GM19238 (cell line): ENCODE data around the gene PEAK1.
"Not testable (repeated sequence)": the region's sequence is repeated elsewhere in the genome, so short reads cannot be mapped to it uniquely, and the experiment has no call there.

ENCODE experiments used
- DNase-seq: peaks from one replicate; pipeline ENCODE4 v3.0.0; 2011; ENCODE audit warnings: low spot score; ENCODE audit not compliant: insufficient read length

PEAK1 gene

DNA sequence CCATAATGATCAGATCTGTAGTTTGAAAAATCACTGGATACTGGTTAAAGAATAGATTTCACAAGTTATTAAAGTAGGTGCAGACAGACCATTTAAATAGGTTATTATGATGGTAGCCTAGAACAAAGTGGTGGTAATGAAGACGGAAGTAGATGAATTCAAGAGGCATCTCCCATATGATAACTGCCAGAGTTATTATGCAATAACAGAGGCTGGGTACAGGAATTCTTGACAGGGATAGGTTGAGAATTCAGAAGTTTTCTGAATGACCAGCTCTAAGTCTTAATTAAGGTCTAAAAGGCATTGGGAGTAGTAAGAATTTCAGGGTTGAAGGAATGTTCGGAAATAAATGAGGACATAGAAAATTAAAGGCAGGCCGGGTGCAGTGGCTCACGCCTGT lies 108.9 kb downstream of the PEAK1 start:
- DNase-seq, result no peak

DNA sequence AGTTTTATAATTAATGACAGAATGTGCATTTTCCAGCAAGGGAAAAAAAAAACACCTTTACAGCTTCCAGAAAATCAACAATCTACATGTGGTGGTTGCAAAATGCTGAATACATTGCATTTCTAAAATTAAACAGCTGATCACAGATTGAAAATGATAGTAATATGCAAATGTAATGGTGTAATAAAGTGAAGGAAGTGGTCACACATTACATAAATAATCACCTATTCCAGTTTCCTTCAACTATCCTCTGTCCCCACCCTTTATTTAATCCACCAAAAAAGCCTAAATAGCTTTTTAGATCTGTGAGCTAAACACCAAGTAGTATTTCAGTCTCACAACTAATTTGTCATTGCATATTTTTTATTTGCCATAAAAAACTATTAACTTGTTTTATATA lies 110.5 kb downstream of the PEAK1 start:
- DNase-seq, result no peak

DNA sequence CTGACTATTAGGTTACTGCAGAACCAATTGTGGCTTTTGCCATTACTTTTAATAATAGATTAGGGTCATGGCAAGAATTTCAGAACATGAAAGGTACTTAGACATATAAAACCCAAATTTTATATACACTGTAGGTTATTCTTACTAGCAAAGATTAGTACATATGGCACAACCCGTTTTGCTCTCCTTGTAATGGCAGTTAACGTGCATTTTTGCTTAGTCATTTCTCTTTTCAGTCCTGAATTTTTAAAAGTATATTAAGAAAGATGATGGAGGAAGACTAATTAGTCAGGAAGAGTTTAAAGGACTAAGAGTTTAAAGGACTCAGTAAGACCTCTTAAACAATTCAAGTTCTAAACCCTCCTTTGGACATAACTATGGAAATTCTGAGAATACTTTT lies 114.0 kb downstream of the PEAK1 start:
- DNase-seq, result no peak

DNA sequence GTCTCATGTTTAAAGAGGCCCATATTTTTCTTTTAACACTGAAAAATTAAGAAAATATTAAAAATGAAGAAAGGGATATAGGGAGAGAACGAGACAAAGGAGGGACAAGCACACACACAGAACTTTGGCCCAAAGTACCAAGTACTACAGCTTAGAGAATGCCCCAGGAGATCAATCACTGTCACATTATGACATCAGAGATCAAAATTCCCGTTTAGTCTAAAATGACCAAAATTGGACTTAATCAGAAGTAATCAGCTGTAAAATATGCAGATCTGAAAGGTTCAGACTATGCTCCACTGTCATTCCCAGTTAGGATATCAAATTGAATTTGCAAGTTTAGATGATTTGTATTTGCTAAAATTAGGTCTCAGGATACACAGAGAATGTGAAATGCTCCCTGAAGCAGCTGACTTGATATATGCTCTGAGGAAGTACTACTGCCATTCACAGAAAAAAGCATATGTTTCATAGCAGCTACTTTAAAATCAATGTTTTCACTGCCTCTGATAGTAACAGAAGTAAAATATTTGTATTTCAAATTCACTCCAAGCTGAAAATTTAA lies 123.0 kb downstream of the PEAK1 start:
- no peak for DNase-seq

DNA sequence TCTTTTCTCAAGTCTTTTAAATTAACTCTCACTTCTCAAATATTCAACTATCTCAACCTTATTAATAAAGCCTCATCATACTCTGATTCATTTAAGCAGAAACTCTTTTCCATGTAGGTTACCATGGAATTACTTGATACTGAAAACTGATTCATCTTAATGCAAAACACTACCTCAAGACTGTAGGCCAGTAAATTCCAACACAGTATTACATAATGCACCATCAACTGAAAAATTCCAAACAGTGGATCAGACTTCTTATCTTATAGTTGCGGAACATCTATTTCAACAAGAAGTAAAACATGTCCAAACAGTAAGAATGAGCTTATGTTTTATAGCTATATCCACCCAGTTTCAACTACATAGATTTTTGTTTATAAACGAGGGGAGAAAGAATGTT lies 124.5 kb downstream of the PEAK1 start:
- DNase-seq, result no peak

DNA sequence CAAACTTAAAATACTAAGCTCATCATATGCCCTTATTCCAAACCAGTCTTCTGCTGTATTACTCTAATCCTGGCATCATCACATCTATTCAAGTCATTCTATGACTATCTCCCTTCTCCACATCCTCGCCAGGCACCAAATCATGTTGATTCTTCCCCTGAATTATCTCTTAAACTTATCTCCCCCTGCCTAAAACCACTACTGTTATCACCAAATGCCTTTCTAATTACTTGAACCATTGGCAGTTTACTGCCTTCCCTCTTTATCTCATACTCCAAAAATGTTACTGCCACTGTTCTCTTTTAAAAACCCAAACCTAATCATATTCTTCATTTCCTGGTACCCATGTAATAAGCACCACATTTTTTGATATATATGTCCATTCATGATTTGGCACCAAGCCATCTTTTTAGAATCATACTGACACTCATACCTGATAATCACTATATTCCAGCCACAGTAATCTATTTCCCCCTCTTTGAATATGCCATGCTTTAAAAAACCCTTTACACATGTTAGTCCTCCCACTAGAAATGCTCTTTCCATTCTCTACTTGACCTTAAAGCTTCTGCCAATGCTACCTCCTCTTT lies 126.8 kb downstream of the PEAK1 start:
- DNase-seq, result no peak

DNA sequence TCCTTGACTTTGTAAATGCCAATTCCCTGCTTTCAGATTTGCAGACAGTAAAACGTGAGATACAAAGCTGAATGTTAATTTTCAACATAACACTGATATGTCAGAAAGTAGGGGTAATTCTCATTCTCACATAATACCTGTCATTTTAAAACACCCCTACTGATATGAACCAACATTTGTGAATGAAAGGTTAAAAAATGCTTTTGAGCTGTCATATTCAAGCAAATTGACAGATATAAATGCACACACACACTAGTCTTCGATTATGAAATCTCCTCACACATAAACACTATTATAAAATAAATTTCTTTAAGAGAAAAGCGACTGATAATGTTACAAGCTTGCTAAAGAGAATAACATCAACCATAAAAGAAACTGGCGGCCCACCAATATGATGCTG lies 128.8 kb downstream of the PEAK1 start:
- no peak for DNase-seq

DNA sequence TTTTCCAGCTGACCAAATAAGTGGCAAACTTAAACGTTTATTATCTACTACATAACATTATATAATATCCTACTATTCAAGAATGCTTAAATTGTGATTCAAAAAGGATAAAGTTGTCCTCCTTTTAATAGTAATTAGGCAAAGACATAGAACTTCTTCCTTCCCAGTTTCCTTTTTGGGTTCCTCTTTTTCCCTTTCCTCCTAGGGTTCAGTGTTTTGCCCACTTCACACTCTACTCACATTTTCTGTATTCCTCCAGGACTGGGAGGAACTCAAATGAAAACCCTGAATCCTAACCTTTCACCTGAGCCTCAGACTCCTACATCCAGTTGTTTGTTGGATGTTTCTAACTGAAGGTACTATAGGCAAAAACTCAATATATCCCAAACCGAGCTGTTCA lies 132.5 kb downstream of the PEAK1 start:
- no peak for DNase-seq

DNA sequence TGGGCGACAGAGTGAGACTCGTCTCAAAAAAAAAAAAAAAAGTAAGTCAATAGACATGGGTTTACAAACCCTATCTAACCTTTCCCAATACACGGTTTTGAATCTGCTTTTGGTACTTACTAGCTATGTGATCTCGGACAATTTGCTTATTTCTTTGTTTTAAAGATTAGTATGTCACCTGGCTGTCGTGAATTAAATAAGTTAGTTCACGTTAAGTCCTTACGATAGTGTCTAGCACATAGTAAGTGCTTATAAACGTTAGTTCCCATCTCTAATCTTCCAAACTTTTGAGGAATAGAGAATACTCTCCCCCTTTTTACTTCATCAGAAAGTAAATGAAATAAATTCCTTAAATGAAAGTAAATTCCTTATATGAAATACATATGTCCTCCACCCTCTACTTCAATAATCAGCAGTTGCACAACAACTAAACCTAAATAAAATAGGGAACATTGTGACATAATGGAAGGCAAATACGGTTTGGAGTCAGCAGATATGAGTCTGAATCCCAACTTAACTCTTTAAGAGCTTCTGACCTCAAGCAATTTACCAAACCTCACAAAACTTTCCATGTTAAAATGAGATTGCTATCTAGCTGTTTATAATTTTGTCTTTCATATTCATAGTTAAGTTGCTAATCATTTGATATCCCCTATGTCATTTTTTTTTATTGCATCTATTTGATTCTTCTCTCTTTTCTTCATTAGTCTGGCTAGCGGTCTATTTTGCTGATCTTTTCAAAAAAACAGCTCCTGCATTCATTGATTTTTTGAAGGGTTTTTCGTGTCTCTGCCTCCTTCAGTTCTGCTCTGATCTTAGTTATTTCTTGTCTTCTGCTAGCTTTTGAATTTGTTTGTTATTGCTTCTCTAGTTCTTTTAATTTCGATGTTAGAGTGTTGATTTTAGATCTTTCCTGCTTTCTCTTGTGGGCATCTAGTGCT lies 134.6 kb downstream of the PEAK1 start:
- no peak for DNase-seq

DNA sequence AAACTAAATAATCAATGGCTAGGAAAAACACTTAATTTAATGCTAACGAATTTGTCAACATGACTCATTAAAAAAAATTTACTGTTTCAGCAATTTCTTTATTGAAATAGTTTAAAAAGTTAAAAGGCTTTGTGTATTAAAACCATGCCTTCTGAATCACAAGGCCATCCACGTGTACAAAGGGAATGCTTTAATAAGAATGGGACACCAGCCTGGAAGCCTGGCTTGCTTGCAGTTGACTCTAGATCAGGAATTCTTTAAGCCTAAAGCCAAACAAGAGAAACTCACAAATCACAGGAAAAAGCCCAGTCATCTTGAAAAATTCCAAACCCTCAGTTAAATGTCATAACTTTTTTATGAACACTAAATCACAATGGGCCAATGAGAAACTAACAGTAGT lies 137.6 kb downstream of the PEAK1 start:
- no peak for DNase-seq

DNA sequence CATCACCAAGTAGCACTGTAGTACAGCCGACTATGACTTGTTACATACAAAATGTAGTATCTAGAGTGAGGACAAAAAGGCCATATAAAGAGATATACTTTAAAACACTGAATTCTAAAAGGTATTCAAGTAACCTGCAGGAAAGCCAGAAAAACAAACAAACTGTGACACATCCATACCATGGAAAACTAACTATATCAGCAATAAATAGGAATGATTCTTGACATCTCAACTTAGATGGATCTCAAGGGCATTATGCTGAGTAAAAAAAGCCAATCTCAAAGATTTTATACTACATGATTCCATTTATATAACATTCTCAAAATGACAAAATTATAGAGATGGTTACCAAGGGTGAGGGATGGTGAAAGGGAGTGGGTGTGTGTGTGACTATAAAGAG lies 143.0 kb downstream of the PEAK1 start:
- no peak for DNase-seq

DNA sequence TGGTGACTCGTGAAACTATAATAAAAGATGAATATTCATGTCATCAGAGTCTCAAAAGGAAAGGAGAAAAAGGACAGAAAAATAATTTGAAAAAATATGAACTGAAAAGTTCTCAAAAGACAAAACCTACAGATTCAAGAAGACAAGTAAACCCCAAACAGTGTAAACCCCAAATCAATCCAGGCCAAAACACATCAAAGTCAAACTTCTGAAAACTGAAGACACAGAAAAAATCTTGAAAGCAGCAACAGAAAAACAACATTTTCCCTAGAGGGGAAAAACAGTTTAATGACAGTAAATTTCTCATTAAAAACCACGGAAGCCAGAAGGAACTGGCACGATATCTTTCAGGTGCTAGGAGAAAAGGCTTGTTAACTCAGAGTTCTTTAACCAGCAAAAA lies 143.8 kb downstream of the PEAK1 start:
- DNase-seq, result no peak

DNA sequence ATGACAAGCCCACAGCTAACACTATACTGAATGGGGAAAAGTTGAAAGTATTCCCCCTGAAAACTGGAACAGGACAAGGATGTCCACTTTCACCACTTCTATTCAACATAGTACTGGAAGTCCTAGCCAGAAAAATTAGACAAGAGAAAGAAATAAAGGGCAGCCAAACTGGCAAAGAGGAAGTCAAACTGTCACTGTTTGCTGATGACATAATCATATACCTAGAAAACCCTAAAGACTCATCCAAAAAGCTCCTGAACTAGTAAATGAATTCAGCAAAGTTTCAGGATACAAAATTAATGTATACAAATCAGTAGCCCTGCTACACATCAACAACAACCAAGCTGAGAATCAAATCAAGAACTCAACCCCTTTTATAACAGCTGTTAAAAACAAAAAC lies 146.8 kb downstream of the PEAK1 start:
- not testable (repeated sequence) for DNase-seq

DNA sequence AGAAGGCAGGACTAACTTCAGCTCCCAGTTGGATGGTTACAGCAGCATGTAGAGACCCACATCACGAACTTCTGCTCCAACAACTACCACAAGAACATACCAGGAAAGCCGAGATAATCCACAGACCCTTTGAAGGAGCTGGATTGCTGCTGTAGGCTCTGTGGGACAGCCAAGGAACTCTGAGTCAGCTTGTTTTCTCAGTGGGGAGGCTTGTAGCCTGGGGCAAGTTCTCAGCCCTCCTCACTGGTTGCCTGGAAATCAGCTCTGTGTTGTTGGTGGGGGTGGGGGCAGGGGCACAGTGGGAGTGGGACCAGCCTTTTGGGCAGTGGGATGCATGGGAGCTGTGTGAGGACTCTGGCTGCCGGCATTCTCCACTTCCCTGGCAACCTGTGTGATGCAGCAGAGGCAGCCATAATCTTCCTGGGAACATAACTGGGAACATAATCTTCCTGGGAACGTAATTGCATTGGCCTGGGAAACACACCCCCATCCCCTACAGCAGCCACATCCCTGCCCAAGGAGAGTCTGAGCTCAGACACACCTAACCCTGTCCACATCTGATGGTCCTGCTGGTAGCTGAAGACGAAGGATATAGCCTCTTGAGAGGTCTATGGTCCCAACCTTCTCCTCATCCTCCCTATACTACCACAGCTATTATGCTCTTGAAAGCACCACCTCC lies 153.1 kb downstream of the PEAK1 start:
- DNase-seq, result no peak

DNA sequence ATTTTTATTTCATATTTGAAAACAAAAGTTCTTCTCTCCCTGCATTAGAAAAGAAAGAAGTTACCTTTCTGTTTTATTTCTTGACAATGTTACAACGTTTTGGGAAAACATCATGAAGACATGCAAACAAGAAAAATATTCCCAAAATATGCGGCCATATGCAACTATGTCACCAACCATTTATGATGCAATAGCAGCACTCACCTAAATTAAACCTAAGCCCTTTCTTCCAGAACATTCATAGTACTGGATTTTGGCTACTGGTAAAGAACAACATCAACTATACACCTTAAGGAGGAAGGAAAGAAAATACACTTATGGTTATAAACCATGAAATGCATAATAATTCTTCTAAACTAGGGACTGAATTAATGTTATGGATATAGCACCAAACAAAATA lies 164.5 kb downstream of the PEAK1 start:
- no peak for DNase-seq

DNA sequence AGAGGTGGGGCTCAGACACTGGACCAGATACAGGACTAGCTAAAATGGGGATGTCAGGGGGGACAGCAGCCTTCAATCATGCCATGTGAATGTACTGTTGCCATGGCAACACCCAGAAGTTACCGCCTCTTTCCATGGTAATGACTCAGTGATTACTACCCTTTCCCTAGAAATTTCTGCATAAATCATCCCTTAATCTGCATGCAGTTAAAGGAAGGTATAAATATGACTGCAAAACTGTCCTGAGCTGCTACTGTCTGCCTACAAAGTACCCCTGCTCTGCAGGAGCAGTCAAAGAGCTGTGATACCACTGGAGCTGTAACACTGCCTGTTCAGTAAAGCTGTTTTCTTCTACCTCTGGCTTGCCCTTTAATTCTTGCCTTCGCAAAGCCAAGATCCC lies 168.2 kb downstream of the PEAK1 start:
- no peak for DNase-seq

DNA sequence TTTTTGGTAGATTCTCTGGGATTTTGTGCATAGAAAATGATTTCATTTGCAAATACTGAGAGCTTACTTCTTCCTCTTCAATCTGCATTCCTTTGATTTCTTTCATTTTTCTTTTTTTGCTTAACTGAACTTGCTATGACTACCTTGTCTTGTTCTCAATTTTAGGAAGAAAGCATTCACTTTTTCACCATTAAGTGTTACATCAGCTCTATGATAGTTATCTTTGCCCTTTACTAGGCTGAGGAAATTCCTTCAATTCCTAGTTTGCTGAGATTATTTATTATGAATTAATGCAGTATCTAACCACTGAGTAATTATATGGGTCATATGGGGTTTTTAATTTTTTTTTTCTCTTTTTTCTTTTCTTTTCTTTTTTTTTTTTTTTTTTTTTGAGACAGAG lies 172.8 kb downstream of the PEAK1 start:
- DNase-seq, result no peak

DNA sequence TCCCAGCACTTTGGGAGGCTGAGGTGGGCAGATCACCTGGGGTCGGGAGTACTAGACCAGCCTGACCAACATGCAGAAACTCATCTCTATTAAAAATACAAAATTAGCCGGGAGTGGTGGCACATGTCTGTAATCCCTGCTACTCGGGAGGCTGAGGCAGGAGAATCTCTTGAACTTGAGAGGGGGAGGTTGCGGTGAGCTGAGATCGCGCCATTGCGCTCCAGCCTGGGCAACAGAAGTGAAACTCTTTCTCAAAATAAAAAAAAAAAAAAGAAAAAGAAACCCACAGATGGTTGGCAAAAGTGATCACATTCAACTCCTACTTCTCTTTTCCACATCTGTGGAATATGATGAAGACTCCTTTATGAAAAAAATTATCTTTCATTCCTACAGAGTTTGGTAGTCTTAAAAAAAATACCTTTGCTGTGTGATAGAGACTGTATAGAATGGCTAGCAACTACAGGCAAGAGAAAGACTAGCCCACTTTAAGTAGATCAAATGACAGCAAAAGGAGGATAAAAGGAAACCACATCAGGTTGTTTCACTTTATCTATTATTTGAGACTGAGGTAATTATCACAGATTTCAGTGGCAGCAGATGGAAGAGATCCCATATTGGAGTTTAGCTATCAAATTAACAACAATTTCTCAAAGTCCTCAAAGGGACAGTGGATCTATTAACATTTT lies 176.0 kb downstream of the PEAK1 start:
- no peak for DNase-seq

DNA sequence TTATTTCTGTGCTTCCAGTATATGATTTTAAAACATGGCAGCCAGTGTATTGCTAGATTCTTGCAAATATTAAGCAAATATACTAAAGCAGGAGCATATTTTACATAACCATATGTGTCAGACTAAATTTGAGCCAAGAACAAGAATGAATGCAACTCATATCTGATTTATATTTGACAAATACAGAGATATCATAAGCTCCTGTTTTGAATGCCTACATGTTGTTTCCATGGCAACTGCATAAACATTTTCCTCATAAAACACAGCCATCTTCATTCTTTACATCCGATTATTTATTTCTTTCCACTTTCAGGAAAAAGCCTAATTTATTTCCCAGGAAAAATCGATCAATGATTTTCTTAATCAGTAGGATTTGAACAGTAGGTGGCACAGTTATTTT lies 176.8 kb downstream of the PEAK1 start:
- no peak for DNase-seq

DNA sequence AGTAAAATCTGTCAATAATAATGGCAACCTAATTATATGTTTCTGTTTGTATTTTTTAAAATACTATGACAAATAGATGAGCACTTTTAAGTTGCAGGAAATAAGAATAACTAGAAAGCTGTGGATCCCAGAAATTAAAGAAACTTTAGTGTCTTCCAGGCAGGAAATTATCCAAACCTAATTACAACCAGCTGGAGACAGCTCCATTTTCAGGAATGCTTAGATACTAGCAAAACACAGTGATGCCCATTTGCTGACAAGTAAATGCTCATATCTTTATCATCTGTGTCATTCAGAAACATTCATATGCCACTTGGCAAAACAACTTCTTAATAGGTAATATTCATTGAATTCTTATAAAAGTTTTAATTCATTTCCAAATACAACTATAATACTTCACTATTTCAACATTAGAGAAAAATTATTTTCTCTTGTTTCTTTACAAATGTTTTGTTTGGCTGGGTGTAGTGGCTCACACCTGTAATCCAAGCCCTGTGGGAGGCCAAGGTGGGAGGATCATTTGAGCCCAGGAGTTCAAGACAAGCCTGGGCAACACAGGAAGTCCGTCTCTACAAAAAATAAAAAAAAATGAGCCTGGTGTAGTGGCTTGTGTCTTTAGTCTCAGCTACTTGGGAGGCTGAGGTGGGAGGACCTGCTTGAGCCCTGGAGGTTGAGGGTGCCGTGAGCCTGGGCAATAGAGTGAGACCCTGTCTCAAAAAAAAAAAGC lies 179.9 kb downstream of the PEAK1 start:
- DNase-seq, result no peak

DNA sequence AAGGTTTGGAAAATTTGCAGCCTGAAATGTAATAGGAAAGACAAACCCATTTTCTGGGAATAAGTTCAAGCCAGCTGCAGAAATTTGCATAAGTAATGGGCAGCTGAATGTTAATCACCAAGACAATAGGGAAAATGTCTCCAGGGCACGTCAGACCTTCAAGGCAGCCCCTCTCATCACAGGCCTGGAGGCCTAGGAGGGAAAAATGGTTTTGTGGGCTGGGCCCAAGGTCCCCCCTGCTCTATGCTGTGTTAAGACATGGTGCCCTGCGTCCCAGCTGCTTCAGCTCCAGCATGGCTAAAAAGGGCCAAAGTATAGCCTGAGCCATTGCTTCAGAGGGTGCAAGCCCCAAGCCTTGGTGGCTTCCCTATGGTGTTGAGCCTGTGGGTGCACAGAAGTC lies 184.3 kb downstream of the PEAK1 start:
- DNase-seq, result no peak
